WTC11 (cell line): ENCODE data around the gene FGF14.

ENCODE experiments used
- CDX4 ChIP-seq: fragments of 250-450 bp; sonication (Bioruptor Pico); IDR thresholded peaks from 2 replicates; pipeline ENCODE4 v1.9.0; 2021; ENCODE audit warnings: moderate library complexity, mild to moderate bottlenecking, inconsistent platforms, borderline replicate concordance
- CREB1 ChIP-seq: sonication (generic); formaldehyde crosslinking; IDR thresholded peaks from 2 replicates; pipeline ENCODE4 v1.8.0; 2023; ENCODE audit warnings: mild to moderate bottlenecking, missing genetic modification reagents
- CTCF ChIP-seq: fragments of 200-600 bp; IDR thresholded peaks from 2 replicates; pipeline ENCODE4 v1.8.0; 2022; ENCODE audit warnings: antibody characterized with exemption
- E2F1 ChIP-seq: sonication (generic); formaldehyde crosslinking; IDR thresholded peaks from 2 replicates; pipeline ENCODE4 v1.8.0; 2022; ENCODE audit warnings: mild to moderate bottlenecking, missing genetic modification reagents
- E2F4 ChIP-seq: sonication (generic); formaldehyde crosslinking; IDR thresholded peaks from 2 replicates; pipeline ENCODE4 v1.8.1; 2022; ENCODE audit warnings: low read depth, mild to moderate bottlenecking, moderate library complexity, missing genetic modification reagents, borderline replicate concordance
- ESRRA ChIP-seq: sonication (generic); formaldehyde crosslinking; IDR thresholded peaks from 2 replicates; pipeline ENCODE4 v1.8.1; 2022; ENCODE audit warnings: mild to moderate bottlenecking, missing genetic modification reagents, borderline replicate concordance
- JUN ChIP-seq: sonication (generic); formaldehyde crosslinking; IDR thresholded peaks from 2 replicates; pipeline ENCODE4 v1.8.0; 2023; ENCODE audit warnings: mild to moderate bottlenecking, missing genetic modification reagents
- ZNF121 ChIP-seq: sonication (generic); formaldehyde crosslinking; IDR thresholded peaks from 2 replicates; pipeline ENCODE4 v1.8.0; 2023; ENCODE audit warnings: missing genetic modification reagents
- ZNF263 ChIP-seq: sonication (generic); formaldehyde crosslinking; IDR thresholded peaks from 2 replicates; pipeline ENCODE4 v1.8.1; 2022; ENCODE audit warnings: low read depth, mild to moderate bottlenecking, moderate library complexity, missing genetic modification reagents

GRCh38 chr13:101838323-101838722, 563.5 kb downstream of the FGF14 start:
- TF ChIP-seq ESRRA (CRISPR knock-in tag) (no peak), CTCF (no peak), CDX4 (no peak), ZNF121 (no peak), E2F4 (no peak), JUN (no peak), ZNF263 (CRISPR knock-in tag) (no peak), E2F1 (CRISPR knock-in tag) (no peak), CREB1 (CRISPR knock-in tag) (no peak)
